HEK293 (cell line): ENCODE data around the gene POMT2.

Experiments
- CTCF ChIA-PET: fragments of 350-600 bp; formaldehyde crosslinking; extraction: SDS; loops from one replicate; lab custom pipeline; 2021; ENCODE audit warnings: antibody characterized with exemption; lab: Yijun Ruan, JAX
- POLR2A ChIA-PET: fragments of 300-600 bp; formaldehyde crosslinking; extraction: SDS; loops from one replicate; lab custom pipeline; 2020; ENCODE audit warnings: antibody characterized with exemption, inconsistent platforms; lab: Yijun Ruan, JAX
- H3K27ac ChIP-seq: fragments of 200-500 bp; sonication (Bioruptor generic); 2 replicates; pipeline ENCODE4 v1.5.1; 2014; ENCODE audit warnings: low read depth, low read length, control low read depth, inconsistent platforms; ENCODE audit errors: extremely low read depth
- H3K36me3 ChIP-seq, 2 experiments: fragments of 200-500 bp in 1 of 2; sonication (Bioruptor generic) in 1 of 2; 1 replicate in 1 of 2; 2 replicates in 1 of 2; pipeline ENCODE4 v1.5.1; 2014 to 2017; ENCODE audit warnings: inconsistent platforms in 2 of 2, low read length in 2 of 2; ENCODE audit not compliant: control insufficient read depth in 2 of 2, insufficient read depth in 1 of 2
- H3K4me1 ChIP-seq: fragments of 200-500 bp; sonication (Bioruptor generic); 2 replicates; pipeline ENCODE4 v1.5.1; 2014; ENCODE audit warnings: mild to moderate bottlenecking, low read length, inconsistent platforms; ENCODE audit not compliant: control insufficient read depth, insufficient read depth
- H3K4me3 ChIP-seq: 2 replicates; pipeline ENCODE4 v1.5.1; 2011; ENCODE audit warnings: low read depth, mild to moderate bottlenecking, control low read depth, low read length, moderate library complexity
- H3K9me3 ChIP-seq: fragments of 200-500 bp; sonication (Bioruptor generic); 2 replicates; pipeline ENCODE4 v1.5.1; 2014; ENCODE audit warnings: low read depth, low read length, inconsistent platforms; ENCODE audit not compliant: control insufficient read depth, insufficient read depth
- HOXD13 ChIP-seq: sonication (generic); formaldehyde crosslinking; IDR thresholded peaks from 2 replicates; pipeline ENCODE4 v1.8.0; 2022; ENCODE audit warnings: missing genetic modification reagents, borderline replicate concordance
- KLF1 ChIP-seq: fragments of 450-650 bp; formaldehyde crosslinking; IDR thresholded peaks from 2 replicates; pipeline ENCODE4 v1.5.1; 2016; ENCODE audit warnings: missing biosample characterization, missing genetic modification characterization
- KLF16 ChIP-seq: fragments of 450-650 bp; formaldehyde crosslinking; IDR thresholded peaks from 2 replicates; pipeline ENCODE4 v1.5.1; 2017; ENCODE audit warnings: missing biosample characterization, missing genetic modification characterization
- KLF17 ChIP-seq: fragments of 450-650 bp; formaldehyde crosslinking; IDR thresholded peaks from 2 replicates; pipeline ENCODE4 v1.5.1; 2016; ENCODE audit warnings: missing biosample characterization, missing genetic modification characterization
- KLF7 ChIP-seq: fragments of 450-650 bp; formaldehyde crosslinking; IDR thresholded peaks from 2 replicates; pipeline ENCODE4 v1.5.1; 2016; ENCODE audit warnings: missing biosample characterization, missing genetic modification characterization, borderline replicate concordance
- PRDM10 ChIP-seq: fragments of 450-650 bp; formaldehyde crosslinking; IDR thresholded peaks from 2 replicates; pipeline ENCODE4 v1.5.1; 2016; ENCODE audit warnings: missing biosample characterization, missing genetic modification characterization
- TSHZ1 ChIP-seq: fragments of 450-650 bp; formaldehyde crosslinking; IDR thresholded peaks from 2 replicates; pipeline ENCODE4 v1.5.1; 2016; ENCODE audit warnings: missing biosample characterization, missing genetic modification characterization, borderline replicate concordance
- ZNF157 ChIP-seq: fragments of 450-650 bp; formaldehyde crosslinking; IDR thresholded peaks from 2 replicates; pipeline ENCODE4 v1.5.1; 2016; ENCODE audit warnings: missing biosample characterization, missing genetic modification characterization
- ZNF280D ChIP-seq: fragments of 450-650 bp; formaldehyde crosslinking; IDR thresholded peaks from 2 replicates; pipeline ENCODE4 v1.5.1; 2016; ENCODE audit warnings: missing biosample characterization, missing genetic modification characterization
- ZNF341 ChIP-seq: fragments of 450-650 bp; formaldehyde crosslinking; IDR thresholded peaks from 2 replicates; pipeline ENCODE4; 2016; ENCODE audit warnings: low read depth, missing biosample characterization, missing genetic modification characterization
- ZNF37A ChIP-seq: fragments of 450-650 bp; IDR thresholded peaks from 2 replicates; pipeline ENCODE4 v1.5.1; 2018; ENCODE audit warnings: missing biosample characterization, missing genetic modification characterization
- ZNF621 ChIP-seq: fragments of 450-650 bp; formaldehyde crosslinking; IDR thresholded peaks from 2 replicates; pipeline ENCODE4 v1.5.1; 2017; ENCODE audit warnings: missing biosample characterization, missing genetic modification characterization
- ZNF830 ChIP-seq: fragments of 450-650 bp; IDR thresholded peaks from 2 replicates; pipeline ENCODE4 v1.5.0; 2018; ENCODE audit warnings: missing biosample characterization, missing genetic modification characterization, low read depth, mild to moderate bottlenecking, moderate library complexity
- ZSCAN18 ChIP-seq: fragments of 450-650 bp; formaldehyde crosslinking; IDR thresholded peaks from 2 replicates; pipeline ENCODE4 v1.5.1; 2016; ENCODE audit warnings: missing biosample characterization, missing genetic modification characterization

Gene POMT2

GRCh38 chr14:77279719-77280118 lies 41.0 kb downstream of the POMT2 start:
- no peaks in the 10 kb centered on the region for H3K4me1 ChIP-seq
- TF ChIP-seq ZNF621, result no peak
- no peak for TF ChIP-seq ZSCAN18 (tag by site-specific recombination)
- TF ChIP-seq ZNF157 (tag by site-specific recombination), result no peak
- TF ChIP-seq ZNF341, result no peak
- no peak for TF ChIP-seq ZNF37A (tag by site-specific recombination)
- TF ChIP-seq, all 188 proteins: peak for 0
- no peak overlapping the region for H3K4me3 ChIP-seq
- H3K36me3 ChIP-seq, result peaks cover 0 to 69% of the 10 kb centered on the region in 2 experiments; a peak in 2 of 3 replicates
- H3K27ac ChIP-seq, result no peak overlapping the region
- ChIA-PET CTCF (interaction anchor here (1.0 to 1.7 kb wide), 2 partner anchors 36 to 126 kb away, joined by 3 to 11 read pairs; no protein-coding TSS in a partner anchor), POLR2A (no interaction called here)
- no peaks in the 10 kb centered on the region for H3K9me3 ChIP-seq

- TF ChIP-seq TSHZ1 (tag by site-specific recombination) (no peak), KLF1 (tag by site-specific recombination) (no peak), KLF7 (no peak), KLF17 (tag by site-specific recombination) (no peak)
- ChIA-PET POLR2A (no interaction called here), CTCF (interaction anchor here (1.7 kb wide), 1 partner anchor 37 kb away, joined by 11 read pairs; no protein-coding TSS in a partner anchor)
- Histone ChIP-seq H3K9me3 (no peaks in the 10 kb centered on the region), H3K36me3 (peaks cover 0 to 58% of the 10 kb centered on the region in 2 experiments; a peak in 2 of 3 replicates), H3K4me1 (no peaks in the 10 kb centered on the region), H3K4me3 (no peak overlapping the region), H3K27ac (no peak overlapping the region)
These were observed 42.0 kb downstream of the POMT2 start for GRCh38 chr14:77278461-77279230.

- ChIA-PET CTCF (interaction anchor here (0.5 to 1.1 kb wide), 4 partner anchors 31 to 125 kb away, joined by 3 to 4 read pairs (median 4); no protein-coding TSS in a partner anchor), POLR2A (interaction anchor here (0.6 kb wide), 1 partner anchor 287 kb away, joined by 3 read pairs; no protein-coding TSS in a partner anchor)
- H3K9me3 ChIP-seq, result no peaks in the 10 kb centered on the region
- no peak overlapping the region for H3K4me3 ChIP-seq
- peaks cover 0 to 45% of the 10 kb centered on the region in 2 experiments; a peak in 2 of 3 replicates for H3K36me3 ChIP-seq
- no peaks in the 10 kb centered on the region for H3K4me1 ChIP-seq
- no peak overlapping the region for H3K27ac ChIP-seq
- no peak for TF ChIP-seq PRDM10 (tag by site-specific recombination)
- TF ChIP-seq HOXD13, result no peak
- TF ChIP-seq KLF16 (tag by site-specific recombination), result no peak
- no peak for TF ChIP-seq ZNF830 (tag by site-specific recombination)
- no peak for TF ChIP-seq ZNF280D (tag by site-specific recombination)
These were observed 43.7 kb downstream of the POMT2 start for GRCh38 chr14:77276959-77277358.
